ENCODE data around the gene KIRREL1.

- TF ChIP-seq CTCF (optimal IDR thresholded peaks at IDR 0.05 in 1 of 3, IDR thresholded peaks at IDR 0.05 in 1 of 3, conservative IDR thresholded peaks at IDR 0.05 in 1 of 3; ENCODE audit: extremely low read depth in 1 of 3, insufficient read depth in 2 of 3, low read length in 3 of 3) (no peak), EZH2 (IDR thresholded peaks at IDR 0.05; ENCODE audit: low read length) (no peak)
These were observed 62.4 kb downstream of the KIRREL1 start for GRCh38 chr1:158055854-158056253.

Data from keratinocyte (primary cell).